ENCODE measurements around the gene SH2D3C.
A peak's percentile ranks its signal among the peaks of the same experiment; 100 is the strongest.

SH2D3C gene

DNA sequence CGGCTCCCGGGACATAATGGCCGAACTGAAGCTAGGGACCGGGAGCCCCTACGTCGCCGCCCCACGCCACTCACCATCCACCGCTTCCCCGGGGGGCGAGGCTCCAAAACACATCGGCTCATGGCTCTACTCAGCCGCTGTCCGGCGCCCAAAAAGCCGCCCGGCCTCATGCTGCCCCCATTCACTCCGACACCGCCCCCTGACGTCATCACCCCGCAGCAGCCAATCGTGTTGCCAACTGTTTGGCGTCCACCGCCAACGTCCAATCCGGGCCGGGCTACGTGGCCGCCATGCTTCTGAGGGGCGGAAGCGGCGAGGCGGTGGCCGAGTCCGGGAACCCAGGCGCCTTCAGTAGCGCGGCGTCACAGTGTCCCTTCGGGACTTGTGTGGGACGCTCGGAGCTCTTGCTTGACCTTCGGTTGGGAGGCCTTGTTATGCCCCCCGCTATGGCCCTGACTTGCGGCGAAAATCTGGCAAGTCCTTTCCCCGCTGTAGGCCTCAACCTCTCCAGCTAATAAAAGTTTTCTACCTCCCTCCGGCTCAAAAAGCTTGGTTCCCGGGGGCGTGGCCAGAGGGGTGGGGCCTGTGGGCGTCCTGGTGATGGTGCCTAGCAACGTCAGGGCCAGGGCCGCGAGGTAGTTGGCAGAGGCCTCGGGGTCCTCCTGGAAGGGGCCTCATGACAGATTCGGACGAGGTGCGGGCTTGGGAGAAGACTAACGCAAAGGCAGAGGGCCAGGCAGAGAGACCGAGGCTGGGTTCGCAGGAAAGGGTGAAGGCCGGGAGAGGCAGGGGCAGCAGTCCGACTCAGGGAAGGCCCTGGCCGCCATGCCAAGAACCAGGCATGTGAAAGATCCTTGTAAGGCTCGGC lies 62.8 kb downstream of the SH2D3C start, which contains the start of the genes PTRH1 and TTC16 (continued):
- TF ChIP-seq BACH2 (CRISPR knock-in tag; IDR thresholded peaks at IDR 0.05; ENCODE audit: borderline replicate concordance), result no peak

DNA sequence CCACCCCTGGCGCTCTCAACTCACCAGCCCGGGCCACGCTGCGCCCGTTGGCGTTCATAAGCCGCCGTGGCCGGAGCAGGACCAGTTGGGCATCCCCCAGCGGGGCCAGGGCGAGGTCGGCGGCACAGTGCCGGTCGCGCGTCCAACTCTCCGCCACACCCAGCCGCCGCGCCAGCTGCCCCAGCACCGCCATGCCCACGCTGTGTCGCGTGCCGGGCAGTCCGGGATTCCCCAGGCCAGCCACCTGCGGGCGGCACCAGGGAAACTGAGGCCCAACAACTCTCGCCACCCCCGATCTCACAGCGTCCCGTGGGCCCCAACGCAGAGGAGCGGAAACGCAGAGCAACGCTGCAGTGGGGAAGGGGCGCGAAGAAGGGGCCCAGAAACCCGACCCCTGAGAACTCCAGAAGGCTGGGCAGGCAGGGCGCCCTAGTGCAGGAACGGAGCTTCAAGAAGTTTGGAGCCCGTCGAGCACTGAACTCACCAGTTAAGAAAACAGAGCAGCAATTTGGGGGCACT lies 63.5 kb downstream of the SH2D3C start:
- TF ChIP-seq, protein P1, sequence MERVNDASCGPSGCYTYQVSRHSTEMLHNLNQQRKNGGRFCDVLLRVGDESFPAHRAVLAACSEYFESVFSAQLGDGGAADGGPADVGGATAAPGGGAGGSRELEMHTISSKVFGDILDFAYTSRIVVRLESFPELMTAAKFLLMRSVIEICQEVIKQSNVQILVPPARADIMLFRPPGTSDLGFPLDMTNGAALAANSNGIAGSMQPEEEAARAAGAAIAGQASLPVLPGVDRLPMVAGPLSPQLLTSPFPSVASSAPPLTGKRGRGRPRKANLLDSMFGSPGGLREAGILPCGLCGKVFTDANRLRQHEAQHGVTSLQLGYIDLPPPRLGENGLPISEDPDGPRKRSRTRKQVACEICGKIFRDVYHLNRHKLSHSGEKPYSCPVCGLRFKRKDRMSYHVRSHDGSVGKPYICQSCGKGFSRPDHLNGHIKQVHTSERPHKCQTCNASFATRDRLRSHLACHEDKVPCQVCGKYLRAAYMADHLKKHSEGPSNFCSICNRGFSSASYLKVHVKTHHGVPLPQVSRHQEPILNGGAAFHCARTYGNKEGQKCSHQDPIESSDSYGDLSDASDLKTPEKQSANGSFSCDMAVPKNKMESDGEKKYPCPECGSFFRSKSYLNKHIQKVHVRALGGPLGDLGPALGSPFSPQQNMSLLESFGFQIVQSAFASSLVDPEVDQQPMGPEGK (CRISPR knock-in tag; IDR thresholded peaks at IDR 0.05; ENCODE audit: borderline replicate concordance), result no peak
- TF ChIP-seq ZC3H10 (CRISPR knock-in tag; IDR thresholded peaks at IDR 0.05) (no peak), ZNF565 (CRISPR knock-in tag; conservative IDR thresholded peaks at IDR 0.05; ENCODE audit: low read depth) (no peak), BACH2 (CRISPR knock-in tag; IDR thresholded peaks at IDR 0.05; ENCODE audit: borderline replicate concordance) (no peak), SNAI2 (CRISPR knock-in tag; IDR thresholded peaks at IDR 0.05) (no peak), ZNF8 (CRISPR knock-in tag; IDR thresholded peaks at IDR 0.05) (no peak), ZNF70 (CRISPR knock-in tag; IDR thresholded peaks at IDR 0.05) (no peak), GLIS3 (CRISPR knock-in tag; IDR thresholded peaks at IDR 0.05) (no peak)
- TF ChIP-seq, protein P2, sequence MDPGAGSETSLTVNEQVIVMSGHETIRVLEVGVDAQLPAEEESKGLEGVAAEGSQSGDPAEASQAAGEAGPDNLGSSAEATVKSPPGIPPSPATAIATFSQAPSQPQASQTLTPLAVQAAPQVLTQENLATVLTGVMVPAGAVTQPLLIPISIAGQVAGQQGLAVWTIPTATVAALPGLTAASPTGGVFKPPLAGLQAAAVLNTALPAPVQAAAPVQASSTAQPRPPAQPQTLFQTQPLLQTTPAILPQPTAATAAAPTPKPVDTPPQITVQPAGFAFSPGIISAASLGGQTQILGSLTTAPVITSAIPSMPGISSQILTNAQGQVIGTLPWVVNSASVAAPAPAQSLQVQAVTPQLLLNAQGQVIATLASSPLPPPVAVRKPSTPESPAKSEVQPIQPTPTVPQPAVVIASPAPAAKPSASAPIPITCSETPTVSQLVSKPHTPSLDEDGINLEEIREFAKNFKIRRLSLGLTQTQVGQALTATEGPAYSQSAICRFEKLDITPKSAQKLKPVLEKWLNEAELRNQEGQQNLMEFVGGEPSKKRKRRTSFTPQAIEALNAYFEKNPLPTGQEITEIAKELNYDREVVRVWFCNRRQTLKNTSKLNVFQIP (CRISPR knock-in tag; IDR thresholded peaks at IDR 0.05; ENCODE audit: borderline replicate concordance, low read depth), result no peak
- ATAC-seq, result peak; percentile 45

DNA sequence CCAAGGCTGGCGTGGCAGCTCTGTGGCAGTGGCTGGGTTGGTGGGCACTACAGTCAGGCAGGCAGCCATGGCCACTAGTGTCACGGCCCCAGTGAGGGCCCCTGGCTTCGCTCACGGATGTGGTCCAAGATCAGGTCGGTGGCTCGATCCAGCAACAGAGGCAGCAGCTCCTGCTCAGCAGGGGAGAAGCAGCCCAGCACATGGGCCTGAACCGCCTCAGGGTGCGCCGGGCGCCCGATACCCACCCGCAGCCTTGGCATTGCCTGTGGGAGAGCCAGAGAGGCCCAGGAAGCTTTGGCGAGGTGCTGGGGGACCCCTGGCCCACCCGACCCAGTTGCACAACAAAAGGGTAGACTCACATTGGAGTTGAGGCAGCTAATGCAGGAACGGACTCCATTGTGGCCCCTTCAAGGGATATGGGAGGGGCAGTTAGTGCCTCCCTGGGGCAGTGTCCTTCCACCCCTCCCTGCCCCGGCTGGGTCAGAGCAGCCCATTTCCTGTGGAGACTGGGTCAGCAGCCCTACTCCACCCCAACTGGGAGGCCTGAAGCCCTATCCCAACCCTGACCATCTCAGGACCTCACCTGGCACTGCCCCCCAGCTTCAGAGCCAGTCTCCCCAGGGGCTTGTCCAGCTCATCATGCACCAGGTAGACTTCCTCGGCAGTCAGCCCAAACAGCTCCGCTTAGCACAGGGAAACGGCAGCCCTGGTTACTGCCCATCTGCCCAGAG lies 64.3 kb downstream of the SH2D3C start:
- no peak for TF ChIP-seq ZC3H10 (CRISPR knock-in tag; IDR thresholded peaks at IDR 0.05)
- TF ChIP-seq ISL1 (CRISPR knock-in tag; IDR thresholded peaks at IDR 0.05), result no peak
- TF ChIP-seq, protein P3, sequence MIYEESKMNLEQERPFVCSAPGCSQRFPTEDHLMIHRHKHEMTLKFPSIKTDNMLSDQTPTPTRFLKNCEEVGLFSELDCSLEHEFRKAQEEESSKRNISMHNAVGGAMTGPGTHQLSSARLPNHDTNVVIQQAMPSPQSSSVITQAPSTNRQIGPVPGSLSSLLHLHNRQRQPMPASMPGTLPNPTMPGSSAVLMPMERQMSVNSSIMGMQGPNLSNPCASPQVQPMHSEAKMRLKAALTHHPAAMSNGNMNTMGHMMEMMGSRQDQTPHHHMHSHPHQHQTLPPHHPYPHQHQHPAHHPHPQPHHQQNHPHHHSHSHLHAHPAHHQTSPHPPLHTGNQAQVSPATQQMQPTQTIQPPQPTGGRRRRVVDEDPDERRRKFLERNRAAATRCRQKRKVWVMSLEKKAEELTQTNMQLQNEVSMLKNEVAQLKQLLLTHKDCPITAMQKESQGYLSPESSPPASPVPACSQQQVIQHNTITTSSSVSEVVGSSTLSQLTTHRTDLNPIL (CRISPR knock-in tag; IDR thresholded peaks at IDR 0.05; ENCODE audit: low read depth), result no peak
- TF ChIP-seq CSDC2 (CRISPR knock-in tag; IDR thresholded peaks at IDR 0.05), result no peak
- TF ChIP-seq PPARA (CRISPR knock-in tag; IDR thresholded peaks at IDR 0.05; ENCODE audit: borderline replicate concordance), result no peak
- no peak for TF ChIP-seq ZFP30 (CRISPR knock-in tag; IDR thresholded peaks at IDR 0.05)
- TF ChIP-seq SNAI2 (CRISPR knock-in tag; IDR thresholded peaks at IDR 0.05), result no peak
- TF ChIP-seq ZNF70 (CRISPR knock-in tag; IDR thresholded peaks at IDR 0.05), result no peak
- TF ChIP-seq ZFP3 (CRISPR knock-in tag; IDR thresholded peaks at IDR 0.05), result no peak
- no peak for TF ChIP-seq RARB (CRISPR knock-in tag; IDR thresholded peaks at IDR 0.05)
- TF ChIP-seq ZNF565 (CRISPR knock-in tag; conservative IDR thresholded peaks at IDR 0.05; ENCODE audit: low read depth), result no peak
- no peak for TF ChIP-seq TOX (CRISPR knock-in tag; IDR thresholded peaks at IDR 0.05; ENCODE audit: borderline replicate concordance)
- TF ChIP-seq, protein P4, sequence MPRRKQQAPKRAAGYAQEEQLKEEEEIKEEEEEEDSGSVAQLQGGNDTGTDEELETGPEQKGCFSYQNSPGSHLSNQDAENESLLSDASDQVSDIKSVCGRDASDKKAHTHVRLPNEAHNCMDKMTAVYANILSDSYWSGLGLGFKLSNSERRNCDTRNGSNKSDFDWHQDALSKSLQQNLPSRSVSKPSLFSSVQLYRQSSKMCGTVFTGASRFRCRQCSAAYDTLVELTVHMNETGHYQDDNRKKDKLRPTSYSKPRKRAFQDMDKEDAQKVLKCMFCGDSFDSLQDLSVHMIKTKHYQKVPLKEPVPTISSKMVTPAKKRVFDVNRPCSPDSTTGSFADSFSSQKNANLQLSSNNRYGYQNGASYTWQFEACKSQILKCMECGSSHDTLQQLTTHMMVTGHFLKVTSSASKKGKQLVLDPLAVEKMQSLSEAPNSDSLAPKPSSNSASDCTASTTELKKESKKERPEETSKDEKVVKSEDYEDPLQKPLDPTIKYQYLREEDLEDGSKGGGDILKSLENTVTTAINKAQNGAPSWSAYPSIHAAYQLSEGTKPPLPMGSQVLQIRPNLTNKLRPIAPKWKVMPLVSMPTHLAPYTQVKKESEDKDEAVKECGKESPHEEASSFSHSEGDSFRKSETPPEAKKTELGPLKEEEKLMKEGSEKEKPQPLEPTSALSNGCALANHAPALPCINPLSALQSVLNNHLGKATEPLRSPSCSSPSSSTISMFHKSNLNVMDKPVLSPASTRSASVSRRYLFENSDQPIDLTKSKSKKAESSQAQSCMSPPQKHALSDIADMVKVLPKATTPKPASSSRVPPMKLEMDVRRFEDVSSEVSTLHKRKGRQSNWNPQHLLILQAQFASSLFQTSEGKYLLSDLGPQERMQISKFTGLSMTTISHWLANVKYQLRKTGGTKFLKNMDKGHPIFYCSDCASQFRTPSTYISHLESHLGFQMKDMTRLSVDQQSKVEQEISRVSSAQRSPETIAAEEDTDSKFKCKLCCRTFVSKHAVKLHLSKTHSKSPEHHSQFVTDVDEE (CRISPR knock-in tag; IDR thresholded peaks at IDR 0.05), result no peak
- no peak for TF ChIP-seq TCF4 (CRISPR knock-in tag; IDR thresholded peaks at IDR 0.05; ENCODE audit: borderline replicate concordance)
- TF ChIP-seq ESRRG (CRISPR knock-in tag; IDR thresholded peaks at IDR 0.05), result no peak
- TF ChIP-seq, protein P2 (CRISPR knock-in tag; IDR thresholded peaks at IDR 0.05; ENCODE audit: borderline replicate concordance, low read depth), result no peak
- ATAC-seq, result 0 out of 3 replicates have a peak, but pooled peaks have one; percentile 4
